ENCODE measurements around the gene DUSP16.

Gene DUSP16

GRCh38 chr12:12467688-12468261 is 94.9 kb downstream of the DUSP16 start:
- DNase-seq (ENCODE audit: low read depth), result no peak

GRCh38 chr12:12467264-12467663 is 95.4 kb downstream of the DUSP16 start:
- no peak for DNase-seq (ENCODE audit: low read depth)

GRCh38 chr12:12466157-12466556 is 96.5 kb downstream of the DUSP16 start:
- no peak for DNase-seq (ENCODE audit: low read depth)

GRCh38 chr12:12465522-12465921 is 97.1 kb downstream of the DUSP16 start:
- no peak for DNase-seq (ENCODE audit: low read depth)

- no peak for DNase-seq (ENCODE audit: low read depth)
Measured at GRCh38 chr12:12461923-12462315, 100.7 kb downstream of the DUSP16 start.

- no peak for DNase-seq (ENCODE audit: low read depth)
Measured at GRCh38 chr12:12460935-12461922, 101.4 kb downstream of the DUSP16 start.

GRCh38 chr12:12456637-12457036 is 106.0 kb downstream of the DUSP16 start:
- DNase-seq (ENCODE audit: low read depth), result no peak

GRCh38 chr12:12454315-12454714 is 108.3 kb downstream of the DUSP16 start:
- DNase-seq (ENCODE audit: low read depth), result no peak

GRCh38 chr12:12453635-12454034 is 109.0 kb downstream of the DUSP16 start:
- no peak for DNase-seq (ENCODE audit: low read depth)

GRCh38 chr12:12452326-12452902 is 110.2 kb downstream of the DUSP16 start:
- no peak for DNase-seq (ENCODE audit: low read depth)

GRCh38 chr12:12451098-12451497 is 111.6 kb downstream of the DUSP16 start:
- DNase-seq (ENCODE audit: low read depth), result no peak

- DNase-seq (ENCODE audit: low read depth), result no peak
Measured at GRCh38 chr12:12450043-12450471, 112.6 kb downstream of the DUSP16 start.

GRCh38 chr12:12449533-12450025 is 113.1 kb downstream of the DUSP16 start:
- DNase-seq (ENCODE audit: low read depth), result no peak

- DNase-seq (ENCODE audit: low read depth), result no peak
Measured at GRCh38 chr12:12447837-12448236, 114.8 kb downstream of the DUSP16 start.

GRCh38 chr12:12447236-12447635 is 115.4 kb downstream of the DUSP16 start:
- DNase-seq (ENCODE audit: low read depth), result no peak

GRCh38 chr12:12446786-12447185 is 115.9 kb downstream of the DUSP16 start:
- no peak for DNase-seq (ENCODE audit: low read depth)

GRCh38 chr12:12445882-12446181 is 116.8 kb downstream of the DUSP16 start:
- no peak for DNase-seq (ENCODE audit: low read depth)

GRCh38 chr12:12445165-12445881 is 117.3 kb downstream of the DUSP16 start:
- no peak for DNase-seq (ENCODE audit: low read depth)

GRCh38 chr12:12443431-12443878 is 119.2 kb downstream of the DUSP16 start:
- no peak for DNase-seq (ENCODE audit: low read depth)

- DNase-seq (ENCODE audit: low read depth), result no peak
Measured at GRCh38 chr12:12442548-12443071, 120.1 kb downstream of the DUSP16 start.

- DNase-seq (ENCODE audit: low read depth), result no peak
Measured at GRCh38 chr12:12441843-12442461, 120.7 kb downstream of the DUSP16 start.

- no peak for DNase-seq (ENCODE audit: low read depth)
Measured at GRCh38 chr12:12441429-12441807, 121.2 kb downstream of the DUSP16 start.

Data from stimulated activated CD8-positive, alpha-beta memory T cell treated with anti-CD3 and anti-CD28 coated beads, Interleukin-15, amount 100 ng/mL, for 1 hour (primary cell).